Body of pancreas (tissue), 4 donors: ENCODE results near the gene PBRM1.

ENCODE experiments used
- CTCF ChIP-seq, 7 experiments: fragments of 450-650 bp in 4 of 7; fragments of 200-600 bp in 3 of 7; sonication (generic) in 3 of 7; IDR thresholded peaks; one replicate each; pipeline ENCODE4 v1.5.1; 2016 to 2019; ENCODE audit warnings: antibody characterized with exemption in 7 of 7
- POLR2A ChIP-seq, 3 donors: fragments of 450-650 bp; IDR thresholded peaks; one replicate each; pipeline ENCODE4 v1.6.1; 2016; ENCODE audit warnings: antibody characterized with exemption in 3 of 3, mild to moderate bottlenecking in 2 of 3

- no peak for TF ChIP-seq CTCF (IDR thresholded peaks at IDR 0.05)
- TF ChIP-seq POLR2A (IDR thresholded peaks at IDR 0.05): no peak
These were observed 159.8 kb downstream of the PBRM1 start for GRCh38 chr3:52525680-52526561.
